LNCaP clone FGC (cell line): ENCODE measurements around the gene FREY1.
A peak's percentile ranks its signal among the peaks of the same experiment; 100 is the strongest.
"Not testable (repeated sequence)": the region's sequence is repeated elsewhere in the genome, so short reads cannot be mapped to it uniquely, and the experiment has no call there.

ENCODE experiments used
- DNase-seq: peaks from one replicate; pipeline ENCODE4 v3.0.0-alpha.2; 2011; ENCODE audit warnings: low read depth
- H3K4me3 ChIP-seq: 2 replicates; pipeline ENCODE4 v1.5.1; 2011; ENCODE audit warnings: mild to moderate bottlenecking, low read depth, low read length, control low read depth
- CTCF ChIP-seq: IDR thresholded peaks from 2 replicates; pipeline ENCODE4 v1.5.1; 2012; ENCODE audit warnings: mild to moderate bottlenecking; ENCODE audit not compliant: control insufficient read depth, insufficient read depth; ENCODE audit errors: extremely low read depth

The FREY1 gene

GRCh38 chr11:45905095-45905494, 2.0 kb downstream of the FREY1 start:
- DNase-seq: no peak

DNA sequence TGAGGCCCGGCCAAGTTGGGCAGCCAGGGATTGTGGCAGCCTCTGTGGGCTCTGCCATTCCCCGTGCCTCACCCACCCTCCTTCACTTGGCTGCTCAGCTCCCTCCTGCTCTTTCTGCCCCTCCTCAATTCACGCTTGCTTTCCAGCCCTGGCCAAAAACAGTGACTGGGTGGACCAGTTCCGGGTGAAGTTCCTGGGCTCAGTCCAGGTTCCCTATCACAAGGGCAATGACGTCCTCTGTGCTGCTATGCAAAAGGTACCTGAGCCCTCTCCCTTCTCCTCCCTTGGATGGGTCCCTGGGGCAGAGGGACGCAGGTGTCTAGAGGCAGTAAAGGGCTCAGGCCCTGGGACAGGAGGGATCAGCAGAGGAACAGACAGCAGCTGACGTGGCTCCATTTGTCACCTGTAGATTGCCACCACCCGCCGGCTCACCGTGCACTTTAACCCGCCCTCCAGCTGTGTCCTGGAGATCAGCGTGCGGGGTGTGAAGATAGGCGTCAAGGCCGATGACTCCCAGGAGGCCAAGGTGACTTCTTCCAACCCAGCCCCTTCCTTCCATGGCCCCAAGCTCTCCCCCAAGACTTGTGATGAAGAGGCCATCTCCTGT, 2.7 kb downstream of the FREY1 start:
- no peak overlapping the region for H3K4me3 ChIP-seq
- DNase-seq: no peak
- no peak for TF ChIP-seq CTCF

More at GRCh38 chr11:45905095-45905494, 2.0 kb downstream of the FREY1 start:
- no peak for TF ChIP-seq CTCF
- H3K4me3 ChIP-seq: no peak overlapping the region

- no peak overlapping the region for H3K4me3 ChIP-seq
- no peak for TF ChIP-seq CTCF
- no peak for DNase-seq
Observed at GRCh38 chr11:45902452-45903380, 4.4 kb downstream of the FREY1 start.

DNA sequence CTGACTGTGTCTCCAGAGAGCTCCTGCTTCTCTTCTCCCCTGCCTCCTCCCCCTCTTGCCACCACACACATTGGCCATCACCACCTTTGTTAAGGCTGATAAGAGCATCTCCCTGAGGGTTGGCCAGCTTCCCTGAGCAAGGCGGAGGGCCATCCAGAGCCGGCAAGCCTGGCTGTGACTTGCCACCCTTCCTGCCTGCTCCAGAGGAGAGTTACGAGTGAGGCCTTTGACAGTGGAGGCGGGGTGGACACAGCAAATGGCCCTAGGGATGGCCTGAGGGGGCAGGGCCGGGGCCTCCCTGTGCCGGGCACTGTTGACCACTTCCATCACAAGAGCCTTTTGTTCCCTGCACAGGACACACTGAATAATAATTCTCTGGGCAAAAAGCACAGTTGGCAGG, 5.4 kb downstream of the FREY1 start:
- TF ChIP-seq CTCF: no peak
- DNase-seq: no peak
- no peak overlapping the region for H3K4me3 ChIP-seq

DNA sequence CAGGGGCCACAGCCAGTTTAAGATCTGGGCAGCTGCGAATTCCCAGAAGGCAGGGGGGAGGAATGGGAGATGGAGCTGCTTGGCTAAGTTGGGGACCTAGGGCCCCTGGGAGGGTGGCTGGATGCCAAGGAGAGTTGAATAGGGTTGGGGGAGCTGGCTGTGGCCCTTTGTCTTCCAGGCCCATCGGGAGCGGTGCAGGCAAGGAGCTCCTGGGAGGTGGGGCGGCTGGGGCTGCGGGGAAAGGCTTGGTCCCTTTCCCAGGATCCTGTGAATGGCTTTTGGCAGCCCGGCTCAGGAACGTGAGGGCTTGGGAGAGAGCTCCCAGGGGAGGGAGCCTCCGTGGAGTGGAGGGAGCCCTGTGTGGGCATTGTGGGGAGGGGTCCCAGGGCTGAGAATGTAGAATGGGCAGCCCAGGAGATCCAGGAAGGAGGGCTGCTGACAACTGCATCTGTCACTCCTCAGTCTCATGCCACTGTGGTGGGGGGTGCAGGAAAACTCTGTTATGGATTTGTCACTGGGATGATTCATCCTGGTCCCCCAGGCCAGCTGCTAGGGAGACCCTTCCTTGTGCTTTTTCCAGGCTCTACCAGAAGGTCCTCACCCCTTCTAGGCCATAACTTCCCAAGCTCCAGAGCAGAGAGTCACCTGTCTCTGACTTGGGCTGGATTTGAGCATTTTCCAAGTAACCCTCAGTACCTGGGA, 6.0 kb downstream of the FREY1 start:
- TF ChIP-seq CTCF: no peak
- no peak for DNase-seq
- peak overlapping the region; percentile 65 for H3K4me3 ChIP-seq

- H3K4me3 ChIP-seq: peak overlapping the region; percentile 65
Observed at GRCh38 chr11:45900175-45900800, 6.8 kb downstream of the FREY1 start.

GRCh38 chr11:45899448-45900174, 7.5 kb downstream of the FREY1 start:
- peak overlapping the region; percentile 65 for H3K4me3 ChIP-seq
- no peak for TF ChIP-seq CTCF
- DNase-seq: peak; percentile 38

More at GRCh38 chr11:45900175-45900800, 6.8 kb downstream of the FREY1 start:
- DNase-seq: not testable (repeated sequence)
